Liver (tissue), 9 donors: ENCODE measurements around the gene MCMBP. TPM values are rescaled to one million over a fixed set of nuclear protein-coding genes. Genes with fewer than 3 reads are reported as not detected.

Source experiments
- DNase-seq: peaks from one replicate; pipeline ENCODE4 v3.0.0-alpha.2; 2017; ENCODE audit warnings: low spot score
- H3K27ac ChIP-seq, 2 donors: one replicate each; pipeline ENCODE4 v1.7.0; 2013; ENCODE audit warnings: inconsistent platforms in 2 of 2, low read length in 2 of 2, control low read depth in 1 of 2, low read depth in 1 of 2, mild to moderate bottlenecking in 1 of 2
- H3K27me3 ChIP-seq, 4 donors: one replicate each; pipeline versions ENCODE4 v1.6.1 to v1.7.0; 2013; ENCODE audit warnings: low read length in 3 of 4, inconsistent platforms in 1 of 4, mild to moderate bottlenecking in 1 of 4, moderate library complexity in 1 of 4; ENCODE audit not compliant: control insufficient read depth in 4 of 4, insufficient read depth in 4 of 4
- H3K36me3 ChIP-seq, 4 donors: one replicate each; pipeline versions ENCODE4 v1.6.1 to v1.7.0; 2013; ENCODE audit warnings: low read length in 3 of 4, mild to moderate bottlenecking in 3 of 4, low read depth in 1 of 4, moderate library complexity in 1 of 4; ENCODE audit not compliant: control insufficient read depth in 4 of 4, insufficient read depth in 3 of 4
- H3K4me1 ChIP-seq, 4 donors: one replicate each; pipeline versions ENCODE4 v1.6.1 to v1.7.0; 2013; ENCODE audit warnings: low read length in 3 of 4, mild to moderate bottlenecking in 3 of 4, moderate library complexity in 1 of 4; ENCODE audit not compliant: control insufficient read depth in 4 of 4, insufficient read depth in 4 of 4
- H3K4me3 ChIP-seq, 3 donors: one replicate each; pipeline versions ENCODE4 v1.6.1 to v1.7.0; 2013; ENCODE audit warnings: low read length in 3 of 3, control low read depth in 1 of 3, low read depth in 1 of 3, mild to moderate bottlenecking in 1 of 3
- H3K9ac ChIP-seq, 2 donors: one replicate each; pipeline ENCODE4 v1.7.0; 2013; ENCODE audit warnings: low read length in 2 of 2, mild to moderate bottlenecking in 2 of 2, moderate library complexity in 2 of 2, control low read depth in 1 of 2, low read depth in 1 of 2
- H3K9me3 ChIP-seq, 4 donors: one replicate each; pipeline versions ENCODE4 v1.6.1 to v1.7.0; 2013; ENCODE audit warnings: low read length in 3 of 4; ENCODE audit not compliant: control insufficient read depth in 4 of 4
- EGR1 ChIP-seq, 2 donors: IDR thresholded peaks; 2 replicates each; pipeline ENCODE4 v1.6.1; 2016 to 2018; ENCODE audit warnings: antibody characterized with exemption in 2 of 2, low read depth in 2 of 2
- FOXA2 ChIP-seq: IDR thresholded peaks from 2 replicates; pipeline ENCODE4 v1.6.1; 2016; ENCODE audit warnings: antibody characterized with exemption
- GABPA ChIP-seq, 2 donors: IDR thresholded peaks in 1 of 2; conservative IDR thresholded peaks in 1 of 2; 2 replicates each; pipeline ENCODE4 v1.6.1; 2016; ENCODE audit warnings: antibody characterized with exemption in 2 of 2, mild to moderate bottlenecking in 1 of 2, moderate library complexity in 1 of 2
- HNF4A ChIP-seq, 2 donors: conservative IDR thresholded peaks; 2 replicates each; pipeline ENCODE4 v1.6.1; 2016; ENCODE audit warnings: antibody characterized with exemption in 2 of 2, mild to moderate bottlenecking in 2 of 2
- JUND ChIP-seq, 2 donors: IDR thresholded peaks; 2 replicates each; pipeline ENCODE4 v1.6.1; 2016; ENCODE audit warnings: antibody characterized with exemption in 2 of 2
- RAD21 ChIP-seq, 2 donors: IDR thresholded peaks; 2 replicates each; pipeline ENCODE4 v1.6.1; 2016; ENCODE audit warnings: antibody characterized with exemption in 2 of 2, mild to moderate bottlenecking in 2 of 2
- TAF1 ChIP-seq: conservative IDR thresholded peaks from 2 replicates; pipeline ENCODE4 v1.6.1; 2016; ENCODE audit warnings: antibody characterized with exemption, mild to moderate bottlenecking
- YY1 ChIP-seq: IDR thresholded peaks from 2 replicates; pipeline ENCODE4 v1.6.1; 2016; ENCODE audit warnings: antibody characterized with exemption, mild to moderate bottlenecking
- ZBTB33 ChIP-seq: IDR thresholded peaks from 2 replicates; pipeline ENCODE4 v1.6.1; 2016; ENCODE audit warnings: antibody characterized with exemption
- WGBS: extraction: QIAGEN DNeasy Blood & Tissue Kit; methylation state at CpG from one replicate; pipeline ENCODE4 v1.1.7; 2013; 5-methylcytosine and 5-hydroxymethylcytosine counted together
- polyA plus RNA-seq, 2 donors: library from polyadenylated mRNA; stranded (reverse) in 1 of 2; unstranded in 1 of 2; fragments of 200-250 nt in 1 of 2; fragments of >200 nt in 1 of 2; fragmentation: Nextera tagmentation in 1 of 2; extraction: Ambion mirVana in 1 of 2; gene quantifications; one replicate each; pipeline versions ENCODE4 v1.2.1 to v1.2.3, GENCODE V29; 2013 to 2015
- total RNA-seq, 2 donors: library from RNA; depleted of rRNA; stranded (reverse); fragments of >200 nt; gene quantifications; one replicate each; pipeline ENCODE4 v1.2.3, GENCODE V29; 2014
- TF ChIP-seq, protein P1 (sequence below): IDR thresholded peaks from 2 replicates; pipeline ENCODE4 v1.6.1; 2016; ENCODE audit warnings: antibody characterized with exemption
- TF ChIP-seq, protein P2 (sequence below): fragments of 150-350 bp; IDR thresholded peaks from 2 replicates; pipeline ENCODE4 v1.5.1; 2017; ENCODE audit warnings: improper control_type of control experiment, low read depth, low read length; ENCODE audit not compliant: missing input control
- TF ChIP-seq, protein P3 (sequence below): IDR thresholded peaks from 2 replicates; pipeline ENCODE4 v1.6.1; 2016; ENCODE audit warnings: antibody characterized with exemption
- donor health status: healthy.
- donor health status: healthy.
- donor health status: healthy.
- donor health status: healthy.
- donor health status: healthy.

Gene MCMBP
- total and polyA plus RNA-seq, 4 donors, result 6.1 to 23.2 (median 17.3) TPM

- no peak for TF ChIP-seq RAD21 (IDR thresholded peaks at IDR 0.05)
These were observed 57.0 kb downstream of the MCMBP start (continued) for GRCh38 chr10:119815671-119816070.

DNA sequence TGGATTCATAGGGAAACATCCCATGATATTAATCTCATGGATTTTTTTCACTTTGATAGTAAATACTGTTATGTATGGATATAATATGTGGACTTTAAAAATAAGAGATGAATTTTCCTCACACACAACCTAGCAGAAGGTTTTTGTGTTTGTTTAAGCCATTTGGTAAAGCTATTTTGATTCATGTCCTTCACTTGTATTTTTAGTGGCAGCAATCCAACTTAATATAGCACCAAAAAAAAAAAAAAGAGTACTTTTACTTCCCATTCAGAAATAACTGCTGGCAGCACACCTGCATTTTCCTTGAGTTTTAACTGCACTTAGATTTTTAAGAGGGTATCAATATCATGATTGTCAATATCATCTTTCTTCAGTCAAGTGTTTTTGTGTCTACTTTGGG, 60.0 kb downstream of the MCMBP start:
- Histone ChIP-seq H3K4me3 (no peak overlapping the region), H3K9ac (no peak overlapping the region), H3K4me1 (no peaks in the 10 kb centered on the region), H3K36me3 (peaks cover 0 to 2% (median 0%) of the 10 kb centered on the region in 4 donors), H3K9me3 (no peaks in the 10 kb centered on the region), H3K27me3 (no peaks in the 10 kb centered on the region), H3K27ac (no peak overlapping the region)
- no peak for DNase-seq
- TF ChIP-seq FOXA2 (no peak), EGR1 (IDR thresholded peaks at IDR 0.05; ENCODE audit: low read depth in 2 of 2) (no peak), RAD21 (IDR thresholded peaks at IDR 0.05) (no peak), JUND (IDR thresholded peaks at IDR 0.05) (no peak)

DNA sequence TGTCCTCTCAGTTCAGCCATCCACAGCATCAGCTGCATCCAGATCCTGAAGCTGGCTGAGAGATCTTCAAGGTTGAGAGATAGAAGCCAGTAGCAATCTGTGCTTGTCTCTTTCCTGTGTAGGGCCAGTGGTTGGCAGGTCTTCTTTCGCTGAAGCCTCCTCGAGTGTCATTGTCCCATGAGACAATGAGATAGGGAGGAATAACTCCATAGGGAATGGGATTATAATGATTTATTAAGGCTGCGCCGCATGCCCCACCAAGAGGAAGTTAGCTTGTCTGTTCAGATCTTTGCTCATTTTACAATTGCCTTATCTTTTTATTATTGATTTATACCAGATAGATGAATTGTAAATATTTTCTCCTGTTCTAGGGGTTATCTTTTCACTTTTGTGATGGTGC, 61.5 kb downstream of the MCMBP start:
- no peak for DNase-seq
- no peak overlapping the region for H3K9ac ChIP-seq
- H3K4me1 ChIP-seq, result no peaks in the 10 kb centered on the region
- H3K27me3 ChIP-seq, result no peaks in the 10 kb centered on the region
- H3K36me3 ChIP-seq, result peaks cover 0 to 2% (median 0%) of the 10 kb centered on the region in 4 donors
- H3K4me3 ChIP-seq, result no peak overlapping the region
- no peak overlapping the region for H3K27ac ChIP-seq
- WGBS, result 93% methylated on average over 4 of the region's 4 CpGs
- H3K9me3 ChIP-seq, result no peaks in the 10 kb centered on the region
- TF ChIP-seq, protein P1, sequence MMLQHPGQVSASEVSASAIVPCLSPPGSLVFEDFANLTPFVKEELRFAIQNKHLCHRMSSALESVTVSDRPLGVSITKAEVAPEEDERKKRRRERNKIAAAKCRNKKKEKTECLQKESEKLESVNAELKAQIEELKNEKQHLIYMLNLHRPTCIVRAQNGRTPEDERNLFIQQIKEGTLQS, result no peak
- TF ChIP-seq, protein P2, sequence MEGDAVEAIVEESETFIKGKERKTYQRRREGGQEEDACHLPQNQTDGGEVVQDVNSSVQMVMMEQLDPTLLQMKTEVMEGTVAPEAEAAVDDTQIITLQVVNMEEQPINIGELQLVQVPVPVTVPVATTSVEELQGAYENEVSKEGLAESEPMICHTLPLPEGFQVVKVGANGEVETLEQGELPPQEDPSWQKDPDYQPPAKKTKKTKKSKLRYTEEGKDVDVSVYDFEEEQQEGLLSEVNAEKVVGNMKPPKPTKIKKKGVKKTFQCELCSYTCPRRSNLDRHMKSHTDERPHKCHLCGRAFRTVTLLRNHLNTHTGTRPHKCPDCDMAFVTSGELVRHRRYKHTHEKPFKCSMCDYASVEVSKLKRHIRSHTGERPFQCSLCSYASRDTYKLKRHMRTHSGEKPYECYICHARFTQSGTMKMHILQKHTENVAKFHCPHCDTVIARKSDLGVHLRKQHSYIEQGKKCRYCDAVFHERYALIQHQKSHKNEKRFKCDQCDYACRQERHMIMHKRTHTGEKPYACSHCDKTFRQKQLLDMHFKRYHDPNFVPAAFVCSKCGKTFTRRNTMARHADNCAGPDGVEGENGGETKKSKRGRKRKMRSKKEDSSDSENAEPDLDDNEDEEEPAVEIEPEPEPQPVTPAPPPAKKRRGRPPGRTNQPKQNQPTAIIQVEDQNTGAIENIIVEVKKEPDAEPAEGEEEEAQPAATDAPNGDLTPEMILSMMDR, result no peak
- TF ChIP-seq GABPA (IDR thresholded peaks at IDR 0.05 in 1 of 2, conservative IDR thresholded peaks at IDR 0.05 in 1 of 2), result no peak
- TF ChIP-seq RAD21 (IDR thresholded peaks at IDR 0.05), result no peak
- TF ChIP-seq, protein P3, sequence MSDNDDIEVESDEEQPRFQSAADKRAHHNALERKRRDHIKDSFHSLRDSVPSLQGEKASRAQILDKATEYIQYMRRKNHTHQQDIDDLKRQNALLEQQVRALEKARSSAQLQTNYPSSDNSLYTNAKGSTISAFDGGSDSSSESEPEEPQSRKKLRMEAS, result no peak
- no peak for TF ChIP-seq YY1

GRCh38 chr10:119807960-119808697, 64.5 kb downstream of the MCMBP start:
- no peaks in the 10 kb centered on the region for H3K27me3 ChIP-seq
- TF ChIP-seq RAD21 (IDR thresholded peaks at IDR 0.05) (no peak), FOXA2 (no peak), HNF4A (conservative IDR thresholded peaks at IDR 0.05) (no peak), JUND (IDR thresholded peaks at IDR 0.05) (no peak), ZBTB33 (no peak), TAF1 (no peak)
- H3K9ac ChIP-seq, result no peak overlapping the region
- no peaks in the 10 kb centered on the region for H3K9me3 ChIP-seq
- peaks cover 0 to 3% (median 0%) of the 10 kb centered on the region in 4 donors for H3K36me3 ChIP-seq
- 96% methylated on average over 3 of the region's 3 CpGs for WGBS
- no peak overlapping the region for H3K27ac ChIP-seq
- DNase-seq, result no peak
- H3K4me3 ChIP-seq, result no peak overlapping the region
- no peaks in the 10 kb centered on the region for H3K4me1 ChIP-seq
